ENCODE measurements around the gene SOX9.
A peak's percentile ranks its signal among the peaks of the same experiment; 100 is the strongest.

DNA sequence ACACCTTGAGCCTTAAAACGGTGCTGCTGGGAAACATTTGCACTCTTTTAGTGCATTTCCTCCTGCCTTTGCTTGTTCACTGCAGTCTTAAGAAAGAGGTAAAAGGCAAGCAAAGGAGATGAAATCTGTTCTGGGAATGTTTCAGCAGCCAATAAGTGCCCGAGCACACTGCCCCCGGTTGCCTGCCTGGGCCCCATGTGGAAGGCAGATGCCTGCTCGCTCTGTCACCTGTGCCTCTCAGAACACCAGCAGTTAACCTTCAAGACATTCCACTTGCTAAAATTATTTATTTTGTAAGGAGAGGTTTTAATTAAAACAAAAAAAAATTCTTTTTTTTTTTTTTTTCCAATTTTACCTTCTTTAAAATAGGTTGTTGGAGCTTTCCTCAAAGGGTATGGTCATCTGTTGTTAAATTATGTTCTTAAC lies 4.4 kb downstream of the SOX9 start:
- no peak for TF ChIP-seq ISL1 (CRISPR knock-in tag; IDR thresholded peaks at IDR 0.05)
- TF ChIP-seq OSR1 (CRISPR knock-in tag; IDR thresholded peaks at IDR 0.05), result no peak
- TF ChIP-seq CSDC2 (CRISPR knock-in tag; IDR thresholded peaks at IDR 0.05), result 0 out of 2 replicates have a peak, but pooled peaks have one; percentile 32
- no peak for TF ChIP-seq SNAI2 (CRISPR knock-in tag; IDR thresholded peaks at IDR 0.05)
- no peak for TF ChIP-seq ZNF565 (CRISPR knock-in tag; conservative IDR thresholded peaks at IDR 0.05; ENCODE audit: low read depth)
- TF ChIP-seq, protein P1, sequence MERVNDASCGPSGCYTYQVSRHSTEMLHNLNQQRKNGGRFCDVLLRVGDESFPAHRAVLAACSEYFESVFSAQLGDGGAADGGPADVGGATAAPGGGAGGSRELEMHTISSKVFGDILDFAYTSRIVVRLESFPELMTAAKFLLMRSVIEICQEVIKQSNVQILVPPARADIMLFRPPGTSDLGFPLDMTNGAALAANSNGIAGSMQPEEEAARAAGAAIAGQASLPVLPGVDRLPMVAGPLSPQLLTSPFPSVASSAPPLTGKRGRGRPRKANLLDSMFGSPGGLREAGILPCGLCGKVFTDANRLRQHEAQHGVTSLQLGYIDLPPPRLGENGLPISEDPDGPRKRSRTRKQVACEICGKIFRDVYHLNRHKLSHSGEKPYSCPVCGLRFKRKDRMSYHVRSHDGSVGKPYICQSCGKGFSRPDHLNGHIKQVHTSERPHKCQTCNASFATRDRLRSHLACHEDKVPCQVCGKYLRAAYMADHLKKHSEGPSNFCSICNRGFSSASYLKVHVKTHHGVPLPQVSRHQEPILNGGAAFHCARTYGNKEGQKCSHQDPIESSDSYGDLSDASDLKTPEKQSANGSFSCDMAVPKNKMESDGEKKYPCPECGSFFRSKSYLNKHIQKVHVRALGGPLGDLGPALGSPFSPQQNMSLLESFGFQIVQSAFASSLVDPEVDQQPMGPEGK (CRISPR knock-in tag; IDR thresholded peaks at IDR 0.05; ENCODE audit: borderline replicate concordance), result peak; percentile 77; the same call in 1 of the 2 replicates
- no peak for TF ChIP-seq ZFP3 (CRISPR knock-in tag; IDR thresholded peaks at IDR 0.05)
- no peak for TF ChIP-seq ZNF8 (CRISPR knock-in tag; IDR thresholded peaks at IDR 0.05)
- no peak for TF ChIP-seq RARB (CRISPR knock-in tag; IDR thresholded peaks at IDR 0.05)
- no peak for TF ChIP-seq POU6F1 (CRISPR knock-in tag; IDR thresholded peaks at IDR 0.05; ENCODE audit: borderline replicate concordance, low read depth)
- TF ChIP-seq CREB5 (CRISPR knock-in tag; IDR thresholded peaks at IDR 0.05; ENCODE audit: low read depth), result no peak

Data from SK-N-SH treated with all-trans-retinoic acid at 6 μM for 48 hours (cell line).